22Rv1 (cell line): ENCODE data around the gene CCDC150.
A peak's percentile ranks its signal among the peaks of the same experiment; 100 is the strongest.

Source experiments
- H3K27ac ChIP-seq: fragments of 450-650 bp; 2 replicates; pipeline ENCODE4 v1.5.1; 2017
- ZFX ChIP-seq: fragments of 450-650 bp; IDR thresholded peaks from 2 replicates; pipeline ENCODE4 v1.6.1; 2017; ENCODE audit warnings: antibody characterized with exemption, borderline replicate concordance
- TF ChIP-seq, protein P1 (sequence below): fragments of 450-650 bp; IDR thresholded peaks from 2 replicates; pipeline ENCODE4 v1.5.1; 2017; ENCODE audit warnings: mild to moderate bottlenecking

Gene CCDC150

DNA sequence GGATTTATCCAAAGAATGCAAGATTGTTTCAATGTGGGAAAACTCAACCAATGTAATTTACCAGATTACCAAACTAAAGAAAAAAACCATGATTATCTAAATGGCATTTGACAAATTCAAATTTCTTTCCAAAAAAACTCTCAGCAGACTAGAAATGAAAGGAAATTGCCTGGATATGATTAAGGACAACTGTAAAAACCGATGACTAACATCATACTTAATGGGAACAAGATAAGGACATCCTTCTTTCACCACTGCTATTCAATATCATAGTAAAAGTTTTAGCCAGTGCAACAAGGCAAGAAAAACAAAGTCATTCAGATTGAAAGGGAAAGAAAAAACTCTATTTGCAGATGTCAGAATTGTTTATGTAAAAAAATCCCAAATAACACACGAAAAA lies 4.4 kb upstream of the CCDC150 start:
- TF ChIP-seq ZFX, result no peak
- TF ChIP-seq, protein P1, sequence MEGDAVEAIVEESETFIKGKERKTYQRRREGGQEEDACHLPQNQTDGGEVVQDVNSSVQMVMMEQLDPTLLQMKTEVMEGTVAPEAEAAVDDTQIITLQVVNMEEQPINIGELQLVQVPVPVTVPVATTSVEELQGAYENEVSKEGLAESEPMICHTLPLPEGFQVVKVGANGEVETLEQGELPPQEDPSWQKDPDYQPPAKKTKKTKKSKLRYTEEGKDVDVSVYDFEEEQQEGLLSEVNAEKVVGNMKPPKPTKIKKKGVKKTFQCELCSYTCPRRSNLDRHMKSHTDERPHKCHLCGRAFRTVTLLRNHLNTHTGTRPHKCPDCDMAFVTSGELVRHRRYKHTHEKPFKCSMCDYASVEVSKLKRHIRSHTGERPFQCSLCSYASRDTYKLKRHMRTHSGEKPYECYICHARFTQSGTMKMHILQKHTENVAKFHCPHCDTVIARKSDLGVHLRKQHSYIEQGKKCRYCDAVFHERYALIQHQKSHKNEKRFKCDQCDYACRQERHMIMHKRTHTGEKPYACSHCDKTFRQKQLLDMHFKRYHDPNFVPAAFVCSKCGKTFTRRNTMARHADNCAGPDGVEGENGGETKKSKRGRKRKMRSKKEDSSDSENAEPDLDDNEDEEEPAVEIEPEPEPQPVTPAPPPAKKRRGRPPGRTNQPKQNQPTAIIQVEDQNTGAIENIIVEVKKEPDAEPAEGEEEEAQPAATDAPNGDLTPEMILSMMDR, result no peak

GRCh38 chr2:196638765-196639164 lies 750 bp upstream of the CCDC150 start:
- no peak for TF ChIP-seq ZFX
- TF ChIP-seq, protein P1, result no peak
- no peak overlapping the region for H3K27ac ChIP-seq

More for the DNA sequence above, 4.4 kb upstream of the CCDC150 start:
- H3K27ac ChIP-seq, result no peak overlapping the region

- H3K27ac ChIP-seq, result peak overlapping the region; percentile 65
- TF ChIP-seq ZFX, result no peak
- TF ChIP-seq, protein P1, result no peak
Observed at GRCh38 chr2:196640031-196640548, 575 bp downstream of the CCDC150 start.

GRCh38 chr2:196649202-196649601 lies 9.7 kb downstream of the CCDC150 start:
- H3K27ac ChIP-seq, result no peak overlapping the region
- TF ChIP-seq, protein P1, result no peak
- no peak for TF ChIP-seq ZFX

DNA sequence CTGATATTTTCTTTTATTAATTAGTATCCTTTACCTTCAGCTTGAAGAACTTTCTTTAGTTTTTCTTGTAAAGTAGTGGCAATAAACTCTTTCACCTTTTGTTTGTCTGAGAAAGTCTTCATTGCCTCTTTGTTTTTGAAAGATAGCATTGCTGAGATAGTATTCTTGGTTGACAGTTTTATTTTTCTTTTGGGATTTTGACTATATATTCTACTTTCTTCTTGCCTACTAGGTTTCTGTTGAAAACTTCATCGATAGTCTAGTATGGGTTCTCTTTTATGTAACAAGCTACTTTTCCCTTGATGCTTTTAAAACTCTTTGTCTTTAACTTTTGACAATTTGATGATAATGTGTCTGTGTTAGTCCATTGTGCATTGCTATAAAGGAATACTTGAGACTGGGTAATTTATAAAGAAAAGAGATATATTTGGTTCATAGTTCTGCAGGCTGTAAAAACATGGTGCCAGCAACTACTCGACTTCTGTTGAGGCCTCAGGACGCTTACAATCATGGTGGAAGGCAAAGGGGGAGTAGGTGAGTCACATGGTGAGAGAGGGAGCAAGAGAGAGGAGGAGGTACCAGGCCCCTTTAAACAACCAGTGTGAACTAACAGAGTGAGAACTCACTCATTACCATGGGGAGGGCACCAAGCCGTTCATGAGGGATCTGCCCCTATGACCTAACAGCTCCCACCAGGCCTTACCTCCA lies 12.0 kb downstream of the CCDC150 start:
- TF ChIP-seq, protein P1, result no peak
- no peak for TF ChIP-seq ZFX
- no peak overlapping the region for H3K27ac ChIP-seq

DNA sequence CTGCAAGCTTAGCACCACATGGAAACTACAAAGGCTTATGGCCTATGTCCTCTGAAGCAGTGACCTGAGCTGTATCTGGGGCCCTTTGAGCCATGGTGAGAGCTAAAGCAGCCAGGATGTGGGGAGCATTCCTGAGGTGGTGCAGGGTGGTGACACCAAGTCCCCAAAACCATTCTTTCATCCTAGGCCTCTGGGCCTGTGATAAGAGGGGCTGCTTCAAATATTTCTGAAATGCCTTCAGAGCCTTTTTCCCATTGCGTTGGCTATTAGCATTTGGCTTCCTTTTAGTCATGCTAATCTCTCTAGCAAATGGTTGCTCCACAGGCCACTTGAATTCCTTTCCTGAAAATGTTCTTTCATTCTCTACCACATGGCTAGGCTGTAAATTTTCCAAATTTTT lies 13.4 kb downstream of the CCDC150 start:
- H3K27ac ChIP-seq, result no peak overlapping the region
- TF ChIP-seq, protein P1, result no peak

- H3K27ac ChIP-seq, result no peak overlapping the region
- TF ChIP-seq, protein P1, result no peak
- no peak for TF ChIP-seq ZFX
Observed at GRCh38 chr2:196653843-196654242, 14.3 kb downstream of the CCDC150 start.
